Measurements from ENCODE around the gene USP37. TPM values are rescaled to one million over a fixed set of nuclear protein-coding genes. Genes with fewer than 3 reads are reported as not detected.

The USP37 gene
- polyA plus RNA-seq, 1 of the 3 experiments (the other 2 are of a cell fraction): 0.95 TPM

DNA sequence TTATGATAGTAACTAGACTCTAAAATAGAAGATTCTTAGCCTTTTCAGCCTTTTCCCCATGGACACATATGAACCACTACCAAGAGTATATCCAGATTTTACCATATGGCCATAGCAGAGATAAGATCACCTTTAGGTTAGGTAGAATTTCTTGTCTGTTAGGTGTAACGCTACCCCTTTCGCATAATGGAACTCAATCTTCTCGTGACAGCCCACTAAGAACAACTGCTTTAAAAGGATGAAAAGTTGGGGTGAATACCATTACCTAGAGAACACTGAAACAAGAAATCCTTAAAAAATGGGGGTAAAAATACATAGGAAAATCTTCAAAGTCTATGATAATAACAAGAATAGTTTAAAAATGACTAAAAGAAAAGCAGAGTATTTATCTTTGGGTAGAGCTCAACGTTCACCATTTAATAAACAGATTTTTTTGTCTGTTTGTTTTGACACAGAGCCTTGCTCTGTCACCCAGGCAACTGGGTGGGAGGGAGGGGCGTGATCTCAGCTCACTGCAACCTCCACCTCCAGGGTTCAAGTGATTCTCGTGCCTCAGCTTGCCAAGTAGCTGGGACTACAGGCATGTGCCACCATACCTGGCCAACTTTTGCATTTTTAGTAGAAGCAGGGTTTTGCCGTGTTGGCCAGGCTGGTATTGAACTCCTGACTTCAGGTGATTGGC is 82.0 kb downstream of the USP37 start (continued):
- no peak for TF ChIP-seq TAF1 (IDR thresholded peaks at IDR 0.05; ENCODE audit: borderline replicate concordance, low read depth, low read length)
- TF ChIP-seq, protein P1, sequence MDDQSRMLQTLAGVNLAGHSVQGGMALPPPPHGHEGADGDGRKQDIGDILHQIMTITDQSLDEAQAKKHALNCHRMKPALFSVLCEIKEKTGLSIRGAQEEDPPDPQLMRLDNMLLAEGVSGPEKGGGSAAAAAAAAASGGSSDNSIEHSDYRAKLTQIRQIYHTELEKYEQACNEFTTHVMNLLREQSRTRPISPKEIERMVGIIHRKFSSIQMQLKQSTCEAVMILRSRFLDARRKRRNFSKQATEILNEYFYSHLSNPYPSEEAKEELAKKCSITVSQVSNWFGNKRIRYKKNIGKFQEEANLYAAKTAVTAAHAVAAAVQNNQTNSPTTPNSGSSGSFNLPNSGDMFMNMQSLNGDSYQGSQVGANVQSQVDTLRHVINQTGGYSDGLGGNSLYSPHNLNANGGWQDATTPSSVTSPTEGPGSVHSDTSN (IDR thresholded peaks at IDR 0.05): no peak
- TF ChIP-seq, protein P2, sequence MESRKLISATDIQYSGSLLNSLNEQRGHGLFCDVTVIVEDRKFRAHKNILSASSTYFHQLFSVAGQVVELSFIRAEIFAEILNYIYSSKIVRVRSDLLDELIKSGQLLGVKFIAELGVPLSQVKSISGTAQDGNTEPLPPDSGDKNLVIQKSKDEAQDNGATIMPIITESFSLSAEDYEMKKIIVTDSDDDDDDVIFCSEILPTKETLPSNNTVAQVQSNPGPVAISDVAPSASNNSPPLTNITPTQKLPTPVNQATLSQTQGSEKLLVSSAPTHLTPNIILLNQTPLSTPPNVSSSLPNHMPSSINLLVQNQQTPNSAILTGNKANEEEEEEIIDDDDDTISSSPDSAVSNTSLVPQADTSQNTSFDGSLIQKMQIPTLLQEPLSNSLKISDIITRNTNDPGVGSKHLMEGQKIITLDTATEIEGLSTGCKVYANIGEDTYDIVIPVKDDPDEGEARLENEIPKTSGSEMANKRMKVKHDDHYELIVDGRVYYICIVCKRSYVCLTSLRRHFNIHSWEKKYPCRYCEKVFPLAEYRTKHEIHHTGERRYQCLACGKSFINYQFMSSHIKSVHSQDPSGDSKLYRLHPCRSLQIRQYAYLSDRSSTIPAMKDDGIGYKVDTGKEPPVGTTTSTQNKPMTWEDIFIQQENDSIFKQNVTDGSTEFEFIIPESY (IDR thresholded peaks at IDR 0.05; ENCODE audit: borderline replicate concordance, low read depth): no peak
- TF ChIP-seq MXI1 (IDR thresholded peaks at IDR 0.05; ENCODE audit: low read depth, low read length): no peak

DNA sequence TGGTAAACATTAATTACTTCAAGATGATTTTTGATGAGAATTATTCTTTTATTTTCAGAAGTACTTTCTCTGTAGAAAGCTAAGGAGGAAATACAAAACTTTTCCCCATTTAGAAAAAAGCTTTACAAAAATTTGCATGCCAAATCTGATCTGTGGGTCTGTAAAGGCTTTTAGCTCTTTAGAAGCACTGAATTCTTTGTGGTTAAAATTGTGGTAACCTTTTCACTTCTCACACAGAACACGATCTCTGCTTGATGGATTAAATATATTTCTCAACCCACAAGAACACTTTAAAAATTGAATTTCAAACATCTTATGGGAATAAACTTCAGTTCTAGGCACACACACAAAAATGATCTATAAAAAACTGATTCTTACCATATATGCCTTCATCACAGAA is 85.5 kb downstream of the USP37 start:
- H3K36me3 ChIP-seq (replicated peaks in 1 of 2; ENCODE audit: control insufficient read depth in 1 of 2, insufficient read depth in 2 of 2, low read length in 1 of 2): peaks cover 35 to 46% of the 10 kb centered on the region in 2 experiments
- no peak for DNase-seq
- H2AFZ ChIP-seq (ENCODE audit: low read depth): no peak overlapping the region
- no peak overlapping the region for H3K9ac ChIP-seq
- H3K79me2 ChIP-seq (ENCODE audit: insufficient read depth): no peaks in the 10 kb centered on the region
- no peak overlapping the region for H3K4me3 ChIP-seq (ENCODE audit: low read depth in 2 of 2, low read length in 1 of 2)
- ChIA-PET POLR2A (no interaction called here), CTCF (interaction anchor here (1.7 kb wide), 1 partner anchor 82 kb away, joined by 3 read pairs; no protein-coding TSS in a partner anchor)
- H3K27me3 ChIP-seq (ENCODE audit: insufficient read depth): no peaks in the 10 kb centered on the region
- no peaks in the 10 kb centered on the region for H3K4me1 ChIP-seq (ENCODE audit: control insufficient read depth in 1 of 2, insufficient read depth in 2 of 2, low read depth in 1 of 2, low read length in 1 of 2)
- no peak overlapping the region for H3K27ac ChIP-seq (ENCODE audit: low read depth in 2 of 2, low read length in 1 of 2)
- H3K4me2 ChIP-seq: no peak overlapping the region
- H3F3A ChIP-seq (replicated peaks; ENCODE audit: insufficient read depth): peaks cover 12% of the 10 kb centered on the region
- no peaks in the 10 kb centered on the region for H3K9me3 ChIP-seq
- H3K9me2 ChIP-seq: no peaks in the 10 kb centered on the region
- no peaks in the 10 kb centered on the region for H4K20me1 ChIP-seq (ENCODE audit: insufficient read depth)
- WGBS (ENCODE audit: low lambda C conversion rate): 78% methylated on average over 1 of the region's 1 CpG
- TF ChIP-seq, protein P3, sequence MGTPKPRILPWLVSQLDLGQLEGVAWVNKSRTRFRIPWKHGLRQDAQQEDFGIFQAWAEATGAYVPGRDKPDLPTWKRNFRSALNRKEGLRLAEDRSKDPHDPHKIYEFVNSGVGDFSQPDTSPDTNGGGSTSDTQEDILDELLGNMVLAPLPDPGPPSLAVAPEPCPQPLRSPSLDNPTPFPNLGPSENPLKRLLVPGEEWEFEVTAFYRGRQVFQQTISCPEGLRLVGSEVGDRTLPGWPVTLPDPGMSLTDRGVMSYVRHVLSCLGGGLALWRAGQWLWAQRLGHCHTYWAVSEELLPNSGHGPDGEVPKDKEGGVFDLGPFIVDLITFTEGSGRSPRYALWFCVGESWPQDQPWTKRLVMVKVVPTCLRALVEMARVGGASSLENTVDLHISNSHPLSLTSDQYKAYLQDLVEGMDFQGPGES (IDR thresholded peaks at IDR 0.05; ENCODE audit: low read depth, low read length): no peak
- TF ChIP-seq TAF1 (IDR thresholded peaks at IDR 0.05; ENCODE audit: borderline replicate concordance, low read depth, low read length) (no peak), SIN3A (IDR thresholded peaks at IDR 0.05; ENCODE audit: borderline replicate concordance, low read depth, low read length) (no peak), JUND (IDR thresholded peaks at IDR 0.05) (no peak), GABPA (IDR thresholded peaks at IDR 0.05; ENCODE audit: low read depth) (no peak), RCOR1 (IDR thresholded peaks at IDR 0.05; ENCODE audit: low read length) (no peak), FOSL2 (IDR thresholded peaks at IDR 0.05; ENCODE audit: borderline replicate concordance, low read depth) (no peak), SMC3 (IDR thresholded peaks at IDR 0.05; ENCODE audit: low read depth, low read length) (no peak), NRF1 (IDR thresholded peaks at IDR 0.05; ENCODE audit: low read depth, low read length) (no peak), CHD2 (IDR thresholded peaks at IDR 0.05; ENCODE audit: low read length, partially characterized antibody) (no peak), FOXM1 (IDR thresholded peaks at IDR 0.05; ENCODE audit: low read depth) (no peak), NFIC (IDR thresholded peaks at IDR 0.05; ENCODE audit: borderline replicate concordance) (no peak)
- TF ChIP-seq, protein P4, sequence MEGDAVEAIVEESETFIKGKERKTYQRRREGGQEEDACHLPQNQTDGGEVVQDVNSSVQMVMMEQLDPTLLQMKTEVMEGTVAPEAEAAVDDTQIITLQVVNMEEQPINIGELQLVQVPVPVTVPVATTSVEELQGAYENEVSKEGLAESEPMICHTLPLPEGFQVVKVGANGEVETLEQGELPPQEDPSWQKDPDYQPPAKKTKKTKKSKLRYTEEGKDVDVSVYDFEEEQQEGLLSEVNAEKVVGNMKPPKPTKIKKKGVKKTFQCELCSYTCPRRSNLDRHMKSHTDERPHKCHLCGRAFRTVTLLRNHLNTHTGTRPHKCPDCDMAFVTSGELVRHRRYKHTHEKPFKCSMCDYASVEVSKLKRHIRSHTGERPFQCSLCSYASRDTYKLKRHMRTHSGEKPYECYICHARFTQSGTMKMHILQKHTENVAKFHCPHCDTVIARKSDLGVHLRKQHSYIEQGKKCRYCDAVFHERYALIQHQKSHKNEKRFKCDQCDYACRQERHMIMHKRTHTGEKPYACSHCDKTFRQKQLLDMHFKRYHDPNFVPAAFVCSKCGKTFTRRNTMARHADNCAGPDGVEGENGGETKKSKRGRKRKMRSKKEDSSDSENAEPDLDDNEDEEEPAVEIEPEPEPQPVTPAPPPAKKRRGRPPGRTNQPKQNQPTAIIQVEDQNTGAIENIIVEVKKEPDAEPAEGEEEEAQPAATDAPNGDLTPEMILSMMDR (IDR thresholded peaks at IDR 0.05): no peak
- TF ChIP-seq, protein P2 (IDR thresholded peaks at IDR 0.05; ENCODE audit: borderline replicate concordance, low read depth): no peak
- TF ChIP-seq, protein P5, sequence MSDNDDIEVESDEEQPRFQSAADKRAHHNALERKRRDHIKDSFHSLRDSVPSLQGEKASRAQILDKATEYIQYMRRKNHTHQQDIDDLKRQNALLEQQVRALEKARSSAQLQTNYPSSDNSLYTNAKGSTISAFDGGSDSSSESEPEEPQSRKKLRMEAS (IDR thresholded peaks at IDR 0.05; ENCODE audit: low read depth): no peak
- TF ChIP-seq, protein P6, sequence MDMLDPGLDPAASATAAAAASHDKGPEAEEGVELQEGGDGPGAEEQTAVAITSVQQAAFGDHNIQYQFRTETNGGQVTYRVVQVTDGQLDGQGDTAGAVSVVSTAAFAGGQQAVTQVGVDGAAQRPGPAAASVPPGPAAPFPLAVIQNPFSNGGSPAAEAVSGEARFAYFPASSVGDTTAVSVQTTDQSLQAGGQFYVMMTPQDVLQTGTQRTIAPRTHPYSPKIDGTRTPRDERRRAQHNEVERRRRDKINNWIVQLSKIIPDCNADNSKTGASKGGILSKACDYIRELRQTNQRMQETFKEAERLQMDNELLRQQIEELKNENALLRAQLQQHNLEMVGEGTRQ (IDR thresholded peaks at IDR 0.05; ENCODE audit: borderline replicate concordance, low read depth, low read length): no peak
